Heart left ventricle (tissue), 16 donors: ENCODE measurements around the gene CCDC188. TPM values are rescaled to one million over a fixed set of nuclear protein-coding genes. Genes with fewer than 3 reads are reported as not detected.
A peak's percentile ranks its signal among the peaks of the same experiment; 100 is the strongest.

Source experiments
- ATAC-seq, 4 donors: fragments of 200-7000 bp; cut with Tn5 transposase; one replicate each; pipeline ENCODE4 v1.9.1; 2020 to 2022; ENCODE audit warnings: moderate library complexity in 4 of 4, mild to moderate bottlenecking in 3 of 4, moderate number of reproducible peaks in 1 of 4
- DNase-seq, 5 donors: peaks; one replicate each; pipeline ENCODE4 v3.0.0-alpha.2; 2020
- H3K27ac ChIP-seq, 12 donors: fragments of 200-600 bp; sonication (generic) in 4 of 12; one replicate each; pipeline versions ENCODE4 v1.5.0 to v1.8.0; 2016 to 2022; ENCODE audit warnings: mild to moderate bottlenecking in 2 of 12
- H3K27me3 ChIP-seq, 9 donors: fragments of 200-600 bp; sonication (generic) in 2 of 9; one replicate each; pipeline versions ENCODE4 v1.5.1 to v1.8.0; 2016 to 2022; ENCODE audit warnings: mild to moderate bottlenecking in 3 of 9
- H3K36me3 ChIP-seq, 9 donors: fragments of 200-600 bp; sonication (generic) in 2 of 9; one replicate each; pipeline versions ENCODE4 v1.5.0 to v1.8.0; 2018 to 2022; ENCODE audit warnings: mild to moderate bottlenecking in 2 of 9
- H3K4me1 ChIP-seq, 12 donors: fragments of 200-600 bp; sonication (generic) in 4 of 12; one replicate each; pipeline versions ENCODE4 v1.5.0 to v1.8.0; 2016 to 2022; ENCODE audit warnings: mild to moderate bottlenecking in 3 of 12
- H3K4me3 ChIP-seq, 12 donors: fragments of 200-600 bp; sonication (generic) in 4 of 12; one replicate each; pipeline versions ENCODE4 v1.5.0 to v1.8.0; 2017 to 2022; ENCODE audit warnings: mild to moderate bottlenecking in 9 of 12, moderate library complexity in 4 of 12
- H3K9me3 ChIP-seq, 12 donors: fragments of 200-600 bp; sonication (generic) in 4 of 12; one replicate each; pipeline versions ENCODE4 v1.5.0 to v1.8.0; 2016 to 2022; ENCODE audit warnings: mild to moderate bottlenecking in 1 of 12
- CTCF ChIP-seq, 12 donors: fragments of 200-600 bp; sonication (generic) in 4 of 12; IDR thresholded peaks; one replicate each; pipeline versions ENCODE4 v1.5.0 to v1.8.0; 2018 to 2022; ENCODE audit warnings: antibody characterized with exemption in 12 of 12, mild to moderate bottlenecking in 5 of 12
- POLR2A ChIP-seq, 2 donors: fragments of 450-650 bp; IDR thresholded peaks; one replicate each; pipeline ENCODE4 v1.6.1; 2017; ENCODE audit warnings: antibody characterized with exemption in 2 of 2, mild to moderate bottlenecking in 2 of 2, moderate library complexity in 2 of 2
- WGBS, 4 donors: extraction: QIAGEN DNeasy Blood & Tissue Kit in 2 of 4; methylation state at CpG; one replicate each; pipeline versions ENCODE4 v1.1.5 to v1.1.7; 2013 to 2018; 5-methylcytosine and 5-hydroxymethylcytosine counted together
- intact Hi-C, 10 donors: fragments of 100-400 bp; cut with DNase I; formaldehyde crosslinking; loops; one replicate each; pipeline versions ENCODE4 v1.11.1 to v1.14.2; 2022
- polyA plus RNA-seq, 2 donors: library from polyadenylated mRNA; stranded (reverse); fragments of 200-250 nt; gene quantifications; one replicate each; pipeline ENCODE4 v1.2.3, GENCODE V29; 2013
- total RNA-seq, 9 donors: library from RNA; depleted of rRNA in 2 of 9; stranded (reverse); fragments of >200 nt in 2 of 9; fragmentation: NEBNext Ultra II Directional in 3 of 9; extraction: Animal tissue kit (Norgen Biotek cat#: 25700) in 3 of 9; gene quantifications; one replicate each; pipeline versions ENCODE4 v1.1.0 to v1.2.4, GENCODE V29; 2016 to 2023
- donor health status: ischemic (EF 13 %, LVEDD 7.1; RV severe dilation, severe dysfunction).
- donor health status: healthy with polysubstance abuse.
- donor health status: DM: no; HTN: yes; CAD: no.
- donor health status: DM: no; HTN: no; CAD: no.
- donor health status: ischemic (EF 25% LVEDD 6.9; RV normal size, moderate dysfunction).
- donor health status: ischemic (EF 25% LVEDD 5.7; RV mildly dilated, moderate dysfunction).
- donor health status: healthy.
- donor health status: DM: yes; HTN: yes; CAD: no.
- donor health status: ischemic (EF 35%, LVEDD 5.7; RV mildly dilated, moderate dysfunction).
- donor health status: nonischemic (EF 11% LVEDD 7.7; RV severe dilation, severe dysfunction).
- donor health status: DM: yes; HTN: yes; CAD: no.
- donor health status: PGD.
- donor health status: ischemic (EF 29% LVEDD 5.4; RV normal size, mild dysfunction).
- donor health status: nonischemic (EF 23%, LVEDD 6.1; RV moderate dilation, normal function).

Gene CCDC188
- total and polyA plus RNA-seq, 11 donors = 0.17 to 1.0 (median 0.50) TPM; not detected in 4

- Histone ChIP-seq H3K36me3 (peaks cover 0 to 88% (median 77%) of the 10 kb centered on the region in 9 donors), H3K4me3 (no peak overlapping the region), H3K4me1 (peaks cover 0 to 31% (median 10%) of the 10 kb centered on the region in 12 donors), H3K9me3 (no peaks in the 10 kb centered on the region), H3K27me3 (no peaks in the 10 kb centered on the region), H3K27ac (peak overlapping the region in 3 of 12 donors; percentile 11 to 20 (median 19))
- no peak for ATAC-seq
- TF ChIP-seq CTCF (IDR thresholded peaks at IDR 0.05) (no peak), POLR2A (IDR thresholded peaks at IDR 0.05) (no peak)
- intact Hi-C loops = loop anchor here in 2 of 10 donors (10.0 kb wide), 1 partner anchor 87 kb away; the partner anchor contains the start of gene TANGO2 (in 2 of the 2)
- peak in 2 of 5 donors; percentile 28 to 37 for DNase-seq
- WGBS, 4 donors = 50 to 85% (median 72%) methylated on average over 2 to 7 of the region's 7 CpGs
These were observed 38.9 kb downstream of the CCDC188 start for GRCh38 chr22:20111689-20112622.

- 52 to 65% (median 61%) methylated on average over 14 of the region's 14 CpGs for WGBS, 4 donors
- peaks cover 0 to 27% (median 6%) of the 10 kb centered on the region in 12 donors for H3K4me1 ChIP-seq
- H3K27me3 ChIP-seq = no peaks in the 10 kb centered on the region
- H3K4me3 ChIP-seq = no peak overlapping the region
- H3K27ac ChIP-seq = no peak overlapping the region
- H3K9me3 ChIP-seq = no peaks in the 10 kb centered on the region
- DNase-seq (peak in 2 of 5 donors; percentile 24 to 47), ATAC-seq (peak in 1 of 4 donors; percentile 16)
- intact Hi-C loops = loop anchor here in 2 of 10 donors (10.0 kb wide), 1 partner anchor 86 kb away; the partner anchor contains the start of gene TANGO2 (in 2 of the 2)
- peaks cover 0 to 96% (median 84%) of the 10 kb centered on the region in 9 donors for H3K36me3 ChIP-seq
- TF ChIP-seq POLR2A (IDR thresholded peaks at IDR 0.05) = no peak
- peak in 6 of 12 donors; percentile 10 to 36 (median 24) for TF ChIP-seq CTCF (IDR thresholded peaks at IDR 0.05)
These were observed 39.7 kb downstream of the CCDC188 start for GRCh38 chr22:20111045-20111688.

DNA sequence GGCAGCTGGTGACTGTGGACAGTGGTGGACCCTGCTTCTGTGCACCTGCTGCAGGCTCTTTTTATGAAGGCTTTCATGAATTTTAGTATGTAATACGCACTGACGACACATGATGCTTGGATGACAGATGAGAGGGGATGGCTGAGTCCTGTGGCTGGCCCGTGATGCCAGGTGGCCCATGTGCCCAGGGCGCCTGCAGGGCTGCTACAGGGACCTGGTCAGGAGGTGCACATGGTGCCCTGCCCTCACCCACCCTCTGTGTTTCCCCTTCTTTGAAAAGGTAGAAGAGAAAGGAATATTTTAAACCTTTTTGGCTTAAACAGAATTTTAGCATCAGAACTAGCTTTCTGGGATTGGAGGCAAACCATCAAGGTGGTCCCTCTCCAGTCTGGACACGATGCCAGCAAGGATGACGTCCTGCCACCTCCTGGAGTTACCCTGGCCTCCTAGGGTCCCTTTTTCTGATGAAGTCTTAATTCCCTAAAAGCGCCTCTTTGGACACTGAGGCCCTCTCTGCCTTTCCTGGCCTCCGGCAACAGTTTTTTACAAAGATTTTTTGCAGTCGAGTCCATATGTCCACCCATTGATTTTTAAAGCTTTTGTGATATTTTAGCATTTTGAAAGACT lies 40.4 kb downstream of the CCDC188 start:
- no peaks in the 10 kb centered on the region for H3K27me3 ChIP-seq
- H3K4me1 ChIP-seq = peaks cover 0 to 20% (median 0%) of the 10 kb centered on the region in 12 donors
- TF ChIP-seq POLR2A (IDR thresholded peaks at IDR 0.05) = no peak
- TF ChIP-seq CTCF (IDR thresholded peaks at IDR 0.05) = no peak
- ATAC-seq (no peak), DNase-seq (peak in 2 of 5 donors; percentile 8 to 55)
- H3K36me3 ChIP-seq = peaks cover 0 to 98% (median 91%) of the 10 kb centered on the region in 9 donors
- whole genome bisulfite sequencing, 4 donors = 82 to 90% (median 88%) methylated on average over 9 of the region's 9 CpGs
- H3K9me3 ChIP-seq = no peaks in the 10 kb centered on the region
- H3K27ac ChIP-seq = no peak overlapping the region
- intact Hi-C loops = loop anchor here in 2 of 10 donors (10.0 kb wide), 1 partner anchor 86 kb away; the partner anchor contains the start of gene TANGO2 (in 2 of the 2)
- H3K4me3 ChIP-seq = no peak overlapping the region
